Measurements from ENCODE around the gene CACNA2D3.

The CACNA2D3 gene

DNA sequence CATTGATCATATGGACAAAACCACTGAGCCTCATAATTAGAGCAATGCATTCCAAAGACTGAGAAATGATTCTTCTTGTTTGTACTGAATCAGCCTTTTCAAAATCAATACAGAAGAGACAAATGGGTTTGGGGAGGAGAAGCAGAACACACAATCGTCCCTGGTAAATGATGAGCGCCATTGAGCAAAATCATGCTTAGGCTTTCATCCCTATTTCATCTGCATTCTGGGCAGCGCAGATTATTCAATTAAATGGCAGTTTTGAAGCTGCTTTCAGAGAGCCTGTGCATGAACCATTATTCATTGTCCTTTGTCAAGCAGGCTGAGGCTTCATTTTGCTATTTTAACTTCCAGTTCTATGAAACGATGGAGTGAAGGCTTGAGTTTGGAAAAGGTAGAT, 371.9 kb downstream of the CACNA2D3 start:
- DNase-seq, result no peak

DNA sequence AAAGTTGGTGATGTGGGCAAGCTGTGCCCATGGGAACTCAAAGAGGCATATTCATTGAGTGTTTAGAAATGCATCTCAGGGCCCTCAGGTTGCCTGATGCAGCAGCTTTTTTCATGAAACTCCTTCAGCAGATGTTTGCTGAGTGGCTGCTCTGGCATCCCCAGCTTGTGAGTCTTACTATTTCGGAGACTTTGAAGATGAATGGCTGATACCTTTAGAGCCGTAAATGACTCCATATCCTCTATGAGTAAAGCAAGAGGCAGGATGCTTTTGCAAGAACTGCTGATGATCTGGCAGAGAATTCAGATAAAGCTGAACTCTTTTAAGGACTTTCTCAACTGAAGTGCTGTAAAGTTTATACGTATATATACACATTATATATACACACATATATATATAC, 384.3 kb downstream of the CACNA2D3 start:
- no peak for DNase-seq

- no peak for DNase-seq
Measured at GRCh38 chr3:54507876-54508460, 385.6 kb downstream of the CACNA2D3 start.

DNA sequence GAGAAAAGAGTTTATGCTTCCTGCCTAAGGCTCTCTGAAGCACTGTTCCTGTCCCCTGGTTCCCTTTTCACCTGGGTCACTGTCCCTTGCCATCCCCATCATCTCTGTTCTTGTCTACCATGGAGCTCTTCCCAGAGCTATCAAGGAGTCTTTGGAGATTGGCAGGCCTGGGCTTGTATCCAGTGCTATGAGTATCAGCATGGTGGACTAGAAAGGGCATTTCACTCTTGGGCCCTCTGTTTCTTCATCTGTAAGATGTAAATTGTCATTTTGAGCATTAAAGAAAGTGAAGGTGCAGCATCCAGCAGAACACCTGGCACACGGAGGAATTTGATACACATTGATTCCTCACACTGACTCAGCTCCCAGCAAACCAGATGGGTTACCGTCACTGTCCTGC, 388.2 kb downstream of the CACNA2D3 start:
- DNase-seq, result no peak

GRCh38 chr3:54511766-54512365, 389.5 kb downstream of the CACNA2D3 start:
- no peak for DNase-seq

GRCh38 chr3:54514006-54514405, 391.7 kb downstream of the CACNA2D3 start:
- no peak for DNase-seq

GRCh38 chr3:54514416-54514815, 392.1 kb downstream of the CACNA2D3 start:
- no peak for DNase-seq

- DNase-seq, result no peak
Measured at GRCh38 chr3:54515441-54516213, 393.3 kb downstream of the CACNA2D3 start.

DNA sequence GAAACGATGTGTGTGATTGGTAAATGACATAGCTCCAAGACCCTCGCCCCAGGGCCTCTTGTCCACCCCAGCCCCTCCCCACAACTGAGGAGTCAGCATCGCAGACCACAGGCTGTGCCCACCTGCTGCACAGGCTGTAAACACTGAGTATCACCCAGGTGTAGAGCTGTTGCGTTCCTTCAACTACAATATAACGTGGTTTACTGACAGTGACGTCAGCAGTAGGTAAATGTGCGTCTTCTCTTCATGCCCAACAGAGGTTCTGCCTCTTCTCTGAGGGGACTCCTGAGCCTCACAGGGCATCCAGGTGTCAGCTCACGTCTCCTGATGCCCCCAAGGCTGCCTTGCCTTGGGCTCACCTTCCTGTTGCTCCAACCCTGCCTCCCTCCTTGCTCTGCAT, 395.1 kb downstream of the CACNA2D3 start:
- no peak for DNase-seq

GRCh38 chr3:54518011-54518675, 395.8 kb downstream of the CACNA2D3 start:
- DNase-seq, result no peak

- no peak for DNase-seq
Measured at GRCh38 chr3:54519493-54519892, 397.1 kb downstream of the CACNA2D3 start.

- DNase-seq, result no peak
Measured at GRCh38 chr3:54520060-54520459, 397.7 kb downstream of the CACNA2D3 start.

DNA sequence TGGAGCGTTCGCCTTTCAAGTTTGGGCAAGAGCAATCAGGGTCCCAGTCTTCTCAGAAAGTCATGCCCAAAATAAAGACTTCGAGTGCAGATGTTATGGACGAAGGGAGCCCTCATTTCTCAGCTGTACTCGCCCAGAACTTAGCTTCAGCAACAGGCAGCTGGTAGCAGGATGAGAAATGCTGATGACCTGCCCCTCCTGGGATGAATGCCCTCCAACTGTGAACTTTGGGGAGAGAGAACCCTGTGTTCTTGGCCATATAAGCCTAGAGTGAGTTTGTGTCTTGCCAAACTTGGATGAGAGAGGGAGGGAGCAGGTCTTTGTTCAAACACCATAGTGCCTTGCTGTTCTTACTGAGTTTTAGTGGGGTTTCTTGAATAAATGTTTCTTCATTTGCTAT, 405.2 kb downstream of the CACNA2D3 start:
- DNase-seq, result no peak

DNA sequence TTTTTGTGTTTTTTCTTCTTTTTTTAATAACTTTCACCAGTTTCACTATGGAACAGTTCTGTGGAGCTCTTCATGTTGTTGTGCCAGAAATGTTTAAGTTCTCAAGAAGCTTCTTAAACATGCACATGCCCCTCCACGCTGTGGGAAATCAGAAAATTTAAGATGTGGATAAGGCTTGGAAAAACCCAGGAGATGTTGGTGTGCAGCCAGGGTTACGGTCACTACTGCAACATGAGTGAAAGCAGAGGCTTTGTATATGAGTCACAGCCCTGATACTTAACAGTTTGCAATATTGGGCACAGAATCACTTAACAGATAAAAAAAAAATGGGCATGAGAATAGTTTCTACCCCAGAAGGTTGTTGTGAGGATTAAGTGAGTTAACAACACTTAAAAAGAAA, 405.6 kb downstream of the CACNA2D3 start:
- DNase-seq, result no peak

- no peak for DNase-seq
Measured at GRCh38 chr3:54528668-54529067, 406.3 kb downstream of the CACNA2D3 start.

DNA sequence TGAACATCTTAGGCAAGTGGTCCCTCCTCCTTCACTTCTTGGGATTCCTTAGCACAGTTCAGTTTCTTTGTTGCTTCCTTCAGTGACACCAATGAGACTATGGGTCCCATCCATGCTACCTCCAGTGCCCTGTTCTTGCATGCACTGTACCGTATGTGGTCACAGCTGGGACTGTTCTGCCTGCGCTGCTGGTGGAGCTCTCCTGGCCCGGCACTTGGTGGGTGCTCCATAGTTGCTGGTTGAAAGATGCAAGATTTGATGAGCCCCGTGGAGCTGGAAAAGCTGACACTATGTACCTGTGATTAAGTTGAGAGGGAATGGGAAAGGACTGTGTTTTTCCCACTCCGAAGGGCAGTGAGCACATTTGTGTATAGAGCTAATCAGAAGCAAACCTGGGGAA, 407.7 kb downstream of the CACNA2D3 start:
- DNase-seq, result no peak

DNA sequence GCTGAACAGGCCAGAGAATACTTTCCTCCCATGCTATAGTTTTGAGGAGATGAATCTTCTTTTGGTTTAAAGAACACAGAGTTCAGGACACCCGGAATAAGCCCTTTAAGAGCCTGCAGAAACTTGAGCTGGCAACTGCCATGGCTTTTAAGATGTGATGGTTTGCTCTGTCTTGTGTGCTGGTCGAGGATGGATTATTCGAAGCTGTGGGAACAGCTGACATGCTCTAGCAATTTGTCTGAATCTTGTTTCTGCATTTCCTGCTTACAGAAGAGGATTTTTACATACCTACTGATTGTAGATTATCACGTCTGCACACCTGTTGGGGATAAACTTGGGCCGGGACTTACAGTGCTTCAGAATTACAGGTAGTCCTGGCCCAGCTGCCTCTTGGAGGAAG, 408.6 kb downstream of the CACNA2D3 start:
- no peak for DNase-seq

- DNase-seq, result no peak
Measured at GRCh38 chr3:54531741-54532140, 409.4 kb downstream of the CACNA2D3 start.

GRCh38 chr3:54533856-54534255, 411.5 kb downstream of the CACNA2D3 start:
- no peak for DNase-seq

- DNase-seq, result no peak
Measured at GRCh38 chr3:54535619-54536018, 413.3 kb downstream of the CACNA2D3 start.

DNA sequence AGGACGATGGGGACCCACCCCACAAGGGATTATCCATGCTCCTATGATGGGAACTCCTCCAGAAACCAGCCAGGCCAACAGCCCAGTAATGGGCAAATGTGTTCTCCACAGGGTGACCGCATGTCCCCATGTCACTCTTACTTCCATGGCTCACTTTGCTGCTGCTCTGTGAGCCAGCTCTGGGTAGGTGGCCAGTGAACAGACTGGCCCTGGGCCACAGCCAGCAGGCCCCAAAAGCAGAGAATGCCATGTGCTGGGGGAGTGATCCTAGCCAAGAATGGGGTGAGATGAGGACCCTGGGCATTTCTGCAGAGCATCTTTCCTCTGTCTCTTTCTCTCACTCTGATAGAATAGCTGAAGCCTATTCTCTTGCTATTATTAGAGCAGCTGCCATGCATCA, 414.1 kb downstream of the CACNA2D3 start:
- DNase-seq, result no peak

DNA sequence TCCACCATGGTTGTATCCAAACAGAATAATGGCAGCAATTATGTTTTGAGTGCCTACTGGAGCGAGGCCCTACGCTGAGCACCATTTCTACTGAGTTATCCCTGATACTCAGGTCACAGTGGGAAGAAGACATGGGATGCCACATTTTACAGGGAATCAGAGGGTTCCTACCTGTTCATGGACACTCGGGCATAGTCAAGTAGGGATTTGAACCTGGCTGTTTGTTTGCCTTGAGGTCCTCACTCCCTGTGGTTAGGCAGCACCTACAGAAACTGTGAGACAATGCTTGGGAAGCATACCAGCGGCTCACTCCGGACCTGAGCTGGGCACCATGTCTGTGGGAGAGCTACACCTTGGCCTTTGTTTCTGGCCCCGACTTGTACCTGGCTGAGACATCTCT, 415.2 kb downstream of the CACNA2D3 start:
- no peak for DNase-seq

DNA sequence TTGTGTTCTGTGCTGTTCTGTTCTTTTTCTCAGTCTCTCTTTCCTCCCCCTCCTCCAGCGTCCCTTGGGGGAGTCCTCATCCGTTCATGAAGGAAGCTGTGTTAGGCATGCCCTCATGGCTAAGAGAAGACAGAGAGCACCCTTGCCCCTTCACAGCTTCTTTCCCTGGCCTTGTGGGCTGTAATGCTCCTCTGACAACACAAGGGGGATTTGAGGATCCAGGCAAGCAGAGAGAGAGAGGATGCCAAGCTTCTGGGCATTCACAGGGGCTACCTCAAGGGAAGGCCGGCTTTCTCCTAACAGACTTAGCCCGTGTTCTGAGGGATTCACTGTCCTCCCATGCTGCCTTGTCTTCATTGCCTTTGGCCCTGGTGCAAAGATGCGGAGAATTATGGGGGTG, 416.0 kb downstream of the CACNA2D3 start:
- DNase-seq, result no peak

DNA sequence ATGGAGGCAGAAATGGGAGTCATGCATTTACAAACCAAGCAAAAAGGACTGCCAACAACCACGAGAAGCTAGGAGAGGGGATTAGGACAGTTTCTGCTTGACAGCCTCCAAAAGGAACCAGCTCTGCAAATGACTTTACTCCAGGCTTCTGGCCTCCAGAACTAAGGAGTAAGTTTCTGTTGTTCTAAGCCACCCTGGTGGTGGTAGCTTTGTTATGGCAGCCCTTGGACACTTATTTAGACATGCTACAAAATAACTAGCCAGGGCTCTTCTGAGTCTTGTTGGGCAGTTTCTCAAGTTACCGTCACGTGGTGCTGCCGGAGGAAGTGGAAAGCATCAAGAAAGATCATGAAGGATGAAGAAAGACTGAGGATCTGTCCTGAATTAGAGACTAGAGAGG, 419.0 kb downstream of the CACNA2D3 start:
- no peak for DNase-seq
